Sigmoid colon (tissue), 7 donors: Measurements from ENCODE around the gene MBD2. TPM values are rescaled to one million over a fixed set of nuclear protein-coding genes. Genes with fewer than 3 reads are reported as not detected.

Source experiments
- DNase-seq: peaks from one replicate; pipeline ENCODE4 v3.0.0-alpha.2; 2019
- H3K27ac ChIP-seq, 4 donors: fragments of 200-600 bp; sonication (generic); one replicate each; pipeline ENCODE4 v1.5.1; 2016 to 2019; ENCODE audit warnings: mild to moderate bottlenecking in 1 of 4
- H3K27me3 ChIP-seq, 3 donors: fragments of 200-600 bp; sonication (generic); one replicate each; pipeline ENCODE4 v1.5.1; 2019; ENCODE audit warnings: mild to moderate bottlenecking in 1 of 3
- H3K36me3 ChIP-seq, 4 donors: fragments of 200-600 bp; sonication (generic); one replicate each; pipeline ENCODE4 v1.5.1; 2016 to 2019
- H3K4me1 ChIP-seq, 4 donors: fragments of 200-600 bp; sonication (generic); one replicate each; pipeline ENCODE4 v1.5.1; 2017 to 2019
- H3K4me3 ChIP-seq, 4 donors: fragments of 200-600 bp; sonication (generic); one replicate each; pipeline ENCODE4 v1.5.1; 2017 to 2019; ENCODE audit warnings: mild to moderate bottlenecking in 2 of 4, moderate library complexity in 1 of 4
- H3K9me3 ChIP-seq, 4 donors: fragments of 200-600 bp in 3 of 4; sonication (generic) in 3 of 4; one replicate each; pipeline versions ENCODE4 v1.5.1 to v1.6.1; 2013 to 2019
- CTCF ChIP-seq, 4 experiments: fragments of 450-650 bp in 3 of 4; fragments of 200-600 bp in 1 of 4; IDR thresholded peaks; one replicate each; pipeline ENCODE4 v1.5.1; 2016 to 2019; ENCODE audit warnings: antibody characterized with exemption in 4 of 4, mild to moderate bottlenecking in 3 of 4, moderate library complexity in 2 of 4
- EP300 ChIP-seq, 4 donors: sonication (generic); formaldehyde crosslinking; IDR thresholded peaks; one replicate each; pipeline ENCODE4 v1.6.1; 2017; ENCODE audit warnings: antibody characterized with exemption in 4 of 4
- POLR2A ChIP-seq, 2 donors: fragments of 450-650 bp; IDR thresholded peaks; one replicate each; pipeline ENCODE4 v1.6.1; 2016; ENCODE audit warnings: antibody characterized with exemption in 2 of 2, mild to moderate bottlenecking in 2 of 2, moderate library complexity in 2 of 2
- POLR2AphosphoS5 ChIP-seq, 4 donors: sonication (generic); formaldehyde crosslinking; IDR thresholded peaks; one replicate each; pipeline ENCODE4 v1.6.1; 2017; ENCODE audit warnings: antibody characterized with exemption in 4 of 4
- WGBS, 2 donors: extraction: QIAGEN DNeasy Blood & Tissue Kit; methylation state at CpG; one replicate each; pipeline ENCODE4 v1.1.7; 2013; 5-methylcytosine and 5-hydroxymethylcytosine counted together
- intact Hi-C: fragments of 100-400 bp; cut with DNase I; formaldehyde crosslinking; loops from one replicate; pipeline ENCODE4 v1.15.1; 2023
- polyA plus RNA-seq, 3 donors: library from polyadenylated mRNA; stranded (reverse); fragments of 200-250 nt; gene quantifications; one replicate each; pipeline ENCODE4 v1.2.3, GENCODE V29; 2013
- total RNA-seq, 4 donors: library from RNA; depleted of rRNA; stranded (reverse); fragments of >200 nt; gene quantifications; one replicate each; pipeline ENCODE4 v1.1.0, GENCODE V29; 2016
- donor health status: healthy with polysubstance abuse.
- donor health status: Bipolar disorder and iron deficiency.
- donor health status: healthy.

MBD2 gene
- total and polyA plus RNA-seq, 7 donors = 21.4 to 36.7 (median 32.1) TPM

DNA sequence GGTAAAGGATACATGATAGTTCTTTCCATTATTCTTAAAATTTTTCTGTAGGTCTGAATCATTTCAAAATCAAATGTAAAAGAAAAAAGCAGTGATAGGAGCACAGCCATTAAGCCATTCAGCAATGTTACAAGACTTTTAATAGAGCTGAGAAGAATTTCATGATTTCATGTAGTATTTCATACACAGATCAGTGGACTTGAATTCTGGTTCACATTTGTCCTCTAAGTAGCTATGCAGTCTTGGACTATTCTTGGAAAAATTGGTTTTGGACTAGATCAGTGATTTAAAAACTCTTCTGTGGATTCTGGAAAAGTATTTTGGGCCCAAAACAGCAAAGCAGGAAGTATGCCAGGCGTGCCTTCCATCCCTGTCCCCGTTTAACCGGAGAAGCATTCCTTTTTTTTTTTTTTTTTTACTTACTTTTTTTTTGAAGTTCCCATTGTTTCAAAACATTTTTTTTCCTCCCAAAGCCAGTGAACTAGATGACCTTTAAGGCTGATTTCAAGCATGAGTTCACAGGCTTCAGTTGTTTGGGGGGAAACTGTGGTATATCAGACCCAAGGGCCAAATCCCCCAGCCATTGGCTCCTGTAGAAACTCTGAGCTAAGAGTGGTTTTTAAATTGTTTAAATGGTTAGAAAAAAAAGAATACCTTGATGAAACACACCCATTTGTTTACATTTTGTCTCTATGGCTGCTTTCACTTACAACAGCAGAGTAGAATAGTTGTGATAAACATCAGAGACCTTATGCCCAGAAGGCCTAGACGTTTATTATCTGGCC, 27.3 kb upstream of the MBD2 start:
- Histone ChIP-seq H3K4me1 (peaks cover 0 to 8% (median 0%) of the 10 kb centered on the region in 4 donors), H3K27ac (no peak overlapping the region), H3K9me3 (no peaks in the 10 kb centered on the region), H3K4me3 (no peak overlapping the region), H3K27me3 (no peaks in the 10 kb centered on the region), H3K36me3 (no peaks in the 10 kb centered on the region)
- DNase-seq = no peak
- TF ChIP-seq POLR2AphosphoS5 (IDR thresholded peaks at IDR 0.05) (no peak), CTCF (IDR thresholded peaks at IDR 0.05) (no peak), EP300 (IDR thresholded peaks at IDR 0.05) (no peak), POLR2A (IDR thresholded peaks at IDR 0.05) (no peak)
- intact Hi-C loops = no loop called here
- 34 to 39% methylated on average over 4 of the region's 4 CpGs for WGBS, 2 donors

- no peak overlapping the region for H3K27ac ChIP-seq
- WGBS, 2 donors = 64 to 88% methylated on average over 2 of the region's 2 CpGs
- DNase-seq = no peak
- no peak for TF ChIP-seq CTCF (IDR thresholded peaks at IDR 0.05)
- no peak for TF ChIP-seq EP300 (IDR thresholded peaks at IDR 0.05)
- no peak for TF ChIP-seq POLR2A (IDR thresholded peaks at IDR 0.05)
- TF ChIP-seq POLR2AphosphoS5 (IDR thresholded peaks at IDR 0.05) = no peak
- intact Hi-C loops = no loop called here
- no peak overlapping the region for H3K4me3 ChIP-seq
- peaks cover 0 to 8% (median 0%) of the 10 kb centered on the region in 4 donors for H3K4me1 ChIP-seq
- H3K36me3 ChIP-seq = no peaks in the 10 kb centered on the region
- no peaks in the 10 kb centered on the region for H3K9me3 ChIP-seq
- no peaks in the 10 kb centered on the region for H3K27me3 ChIP-seq
Observed at GRCh38 chr18:54250846-54251261, 26.4 kb upstream of the MBD2 start.

DNA sequence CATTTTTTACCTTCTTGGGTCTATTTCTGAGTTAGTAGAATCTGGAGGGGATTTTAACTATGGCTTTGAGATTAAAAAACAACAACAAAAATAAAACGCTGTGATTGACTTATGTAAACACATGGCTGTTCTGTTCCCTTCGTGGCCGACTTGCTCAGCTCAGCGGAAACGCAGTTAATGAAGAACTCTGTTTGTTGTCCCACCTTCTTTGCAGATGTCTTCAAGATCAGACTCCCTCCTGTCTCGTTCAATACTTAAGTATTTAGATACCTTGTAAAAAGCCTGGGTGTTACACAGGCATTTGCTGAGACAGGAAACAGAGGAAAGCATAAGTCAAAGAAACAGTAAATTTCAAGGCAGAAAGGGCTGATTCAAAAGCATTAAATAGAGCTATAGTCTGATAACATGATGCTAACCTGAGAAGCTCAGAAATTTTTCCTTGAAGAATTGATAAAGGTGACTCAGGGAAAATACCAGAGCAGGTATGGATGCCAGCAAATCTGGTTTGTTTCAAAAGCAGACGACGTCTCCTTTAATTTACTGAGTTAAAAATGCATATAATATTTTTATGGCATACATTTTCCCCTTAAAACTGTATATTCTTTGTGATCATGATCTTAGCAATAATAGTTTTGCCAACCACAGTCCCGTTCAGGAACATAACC, 23.2 kb upstream of the MBD2 start:
- intact Hi-C loops = no loop called here
- WGBS, 2 donors = 62 to 78% methylated on average over 9 of the region's 9 CpGs
- Histone ChIP-seq H3K27ac (no peak overlapping the region), H3K4me1 (no peaks in the 10 kb centered on the region), H3K27me3 (no peaks in the 10 kb centered on the region), H3K9me3 (no peaks in the 10 kb centered on the region), H3K36me3 (no peaks in the 10 kb centered on the region), H3K4me3 (no peak overlapping the region)
- TF ChIP-seq POLR2A (IDR thresholded peaks at IDR 0.05) = no peak
- DNase-seq = no peak

- Histone ChIP-seq H3K36me3 (no peaks in the 10 kb centered on the region), H3K4me1 (no peaks in the 10 kb centered on the region), H3K9me3 (no peaks in the 10 kb centered on the region), H3K4me3 (no peak overlapping the region), H3K27me3 (no peaks in the 10 kb centered on the region), H3K27ac (no peak overlapping the region)
- intact Hi-C loops = no loop called here
- no peak for DNase-seq
- TF ChIP-seq EP300 (IDR thresholded peaks at IDR 0.05) (no peak), POLR2AphosphoS5 (IDR thresholded peaks at IDR 0.05) (no peak), POLR2A (IDR thresholded peaks at IDR 0.05) (no peak), CTCF (IDR thresholded peaks at IDR 0.05) (no peak)
- WGBS, 2 donors = 91 to 95% methylated on average over 19 of the region's 19 CpGs
Observed at GRCh38 chr18:54242327-54242726, 17.9 kb upstream of the MBD2 start.

DNA sequence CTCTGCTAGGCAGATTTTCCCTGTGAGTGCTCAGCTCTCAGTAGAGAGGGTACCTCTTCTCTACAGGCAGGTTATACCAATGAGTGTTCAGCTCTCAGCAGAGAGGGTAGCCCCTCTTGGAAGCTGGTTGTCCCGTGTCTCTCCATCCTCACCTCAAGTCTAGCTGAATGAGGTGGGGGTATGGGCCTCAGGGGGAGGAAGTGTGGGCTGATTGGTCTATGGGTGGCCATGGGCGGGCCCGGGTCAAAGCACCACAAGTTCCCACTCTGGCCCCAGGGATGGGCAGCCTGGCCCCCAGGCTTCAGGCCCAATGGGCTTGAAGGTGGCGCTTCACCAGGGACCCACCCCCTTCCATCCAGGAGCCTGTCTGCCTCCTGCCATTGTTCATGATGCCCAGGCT, 17.0 kb upstream of the MBD2 start:
- H3K4me1 ChIP-seq = no peaks in the 10 kb centered on the region
- TF ChIP-seq EP300 (IDR thresholded peaks at IDR 0.05) (no peak), POLR2AphosphoS5 (IDR thresholded peaks at IDR 0.05) (no peak), POLR2A (IDR thresholded peaks at IDR 0.05) (no peak), CTCF (IDR thresholded peaks at IDR 0.05) (no peak)
- H3K4me3 ChIP-seq = no peak overlapping the region
- intact Hi-C loops = no loop called here
- no peaks in the 10 kb centered on the region for H3K36me3 ChIP-seq
- DNase-seq = no peak
- H3K9me3 ChIP-seq = no peaks in the 10 kb centered on the region
- no peak overlapping the region for H3K27ac ChIP-seq
- WGBS, 2 donors = 72% methylated on average over 4 of the region's 4 CpGs
- no peaks in the 10 kb centered on the region for H3K27me3 ChIP-seq
